Kidney epithelial cell (primary cell): ENCODE data around the gene GTPBP1. TPM values are rescaled to one million over a fixed set of nuclear protein-coding genes. Genes with fewer than 3 reads are reported as not detected.

Source experiments
- DNase-seq: peaks from one replicate; pipeline ENCODE4 v3.0.0-alpha.2; 2010; ENCODE audit warnings: low read depth
- H3K27me3 ChIP-seq: 2 replicates; pipeline ENCODE4 v1.6.0; 2011; ENCODE audit warnings: low read length; ENCODE audit not compliant: control insufficient read depth, insufficient read depth
- H3K36me3 ChIP-seq: 2 replicates; pipeline ENCODE4 v1.5.1; 2011; ENCODE audit warnings: low read length; ENCODE audit not compliant: control insufficient read depth, insufficient read depth
- H3K4me3 ChIP-seq: 2 replicates; pipeline ENCODE4 v1.5.1; 2011; ENCODE audit warnings: low read depth, mild to moderate bottlenecking, control low read depth, low read length
- total RNA-seq: library from RNA; depleted of rRNA; stranded (reverse); fragments of >200 nt; gene quantifications from 2 replicates; pipeline ENCODE4 v1.2.3, GENCODE V29; 2015
- TF ChIP-seq, protein P1 (sequence below): IDR thresholded peaks from 2 replicates; pipeline ENCODE4 v1.5.1; 2011; ENCODE audit warnings: mild to moderate bottlenecking, moderate library complexity, low read length, control low read depth, inconsistent platforms; ENCODE audit not compliant: insufficient read depth, poor library complexity, severe bottlenecking

GTPBP1 gene
- total RNA-seq, 1 donor from 2014 or later = 33.0 TPM

DNA sequence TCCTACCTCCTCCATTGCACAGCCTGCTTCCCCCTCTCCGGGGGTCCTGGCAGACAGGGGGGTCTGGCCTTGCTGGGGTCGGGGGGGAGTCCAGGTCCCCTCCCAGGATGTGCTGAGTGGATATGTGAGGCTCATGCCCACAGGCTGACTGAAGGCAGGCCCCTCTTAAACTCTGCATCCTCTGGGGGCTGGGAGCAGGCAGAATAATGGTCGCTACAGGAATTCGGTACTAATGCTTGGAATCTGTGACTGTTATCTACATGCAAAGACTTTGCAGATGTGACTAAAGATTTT is 51.7 kb downstream of the GTPBP1 start:
- no peak for DNase-seq
- Histone ChIP-seq H3K27me3 (no peaks in the 10 kb centered on the region), H3K4me3 (no peak overlapping the region), H3K36me3 (no peaks in the 10 kb centered on the region)
- TF ChIP-seq, protein P1, sequence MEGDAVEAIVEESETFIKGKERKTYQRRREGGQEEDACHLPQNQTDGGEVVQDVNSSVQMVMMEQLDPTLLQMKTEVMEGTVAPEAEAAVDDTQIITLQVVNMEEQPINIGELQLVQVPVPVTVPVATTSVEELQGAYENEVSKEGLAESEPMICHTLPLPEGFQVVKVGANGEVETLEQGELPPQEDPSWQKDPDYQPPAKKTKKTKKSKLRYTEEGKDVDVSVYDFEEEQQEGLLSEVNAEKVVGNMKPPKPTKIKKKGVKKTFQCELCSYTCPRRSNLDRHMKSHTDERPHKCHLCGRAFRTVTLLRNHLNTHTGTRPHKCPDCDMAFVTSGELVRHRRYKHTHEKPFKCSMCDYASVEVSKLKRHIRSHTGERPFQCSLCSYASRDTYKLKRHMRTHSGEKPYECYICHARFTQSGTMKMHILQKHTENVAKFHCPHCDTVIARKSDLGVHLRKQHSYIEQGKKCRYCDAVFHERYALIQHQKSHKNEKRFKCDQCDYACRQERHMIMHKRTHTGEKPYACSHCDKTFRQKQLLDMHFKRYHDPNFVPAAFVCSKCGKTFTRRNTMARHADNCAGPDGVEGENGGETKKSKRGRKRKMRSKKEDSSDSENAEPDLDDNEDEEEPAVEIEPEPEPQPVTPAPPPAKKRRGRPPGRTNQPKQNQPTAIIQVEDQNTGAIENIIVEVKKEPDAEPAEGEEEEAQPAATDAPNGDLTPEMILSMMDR = no peak

DNA sequence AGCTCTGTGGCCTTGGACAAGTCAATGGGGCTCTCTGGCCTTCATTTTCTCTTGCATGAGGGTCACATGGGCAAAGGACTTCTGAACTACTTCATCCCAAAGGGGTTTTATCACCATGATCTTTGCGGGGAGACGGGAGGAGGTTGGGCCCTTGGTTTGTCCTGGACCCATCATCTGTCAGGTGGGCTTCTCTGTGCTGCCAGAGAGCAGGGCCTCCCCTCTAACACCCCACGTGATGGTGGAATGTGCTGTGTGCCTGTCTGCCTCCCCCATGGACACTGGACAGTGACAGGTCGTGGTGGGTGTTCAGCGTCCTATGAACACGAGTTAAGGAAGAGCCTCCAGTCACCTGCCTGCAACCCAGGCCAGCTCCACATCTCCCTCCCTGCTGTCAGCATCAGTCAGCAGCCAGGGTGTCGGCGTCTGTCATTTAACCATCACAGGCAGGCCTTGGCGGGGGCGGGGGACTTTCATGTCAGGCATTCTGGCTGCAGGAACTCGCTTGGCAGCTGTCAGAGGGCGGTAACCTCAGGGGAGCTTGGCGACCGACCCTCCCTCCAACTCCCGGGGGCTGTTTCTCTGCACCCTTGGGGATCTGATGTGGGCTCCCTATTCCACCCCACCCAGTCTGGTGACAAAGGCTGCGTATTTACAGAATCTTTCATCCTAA is 52.7 kb downstream of the GTPBP1 start:
- DNase-seq = no peak
- TF ChIP-seq, protein P1 = no peak
- H3K4me3 ChIP-seq = no peak overlapping the region
- no peaks in the 10 kb centered on the region for H3K27me3 ChIP-seq
- H3K36me3 ChIP-seq = no peaks in the 10 kb centered on the region

DNA sequence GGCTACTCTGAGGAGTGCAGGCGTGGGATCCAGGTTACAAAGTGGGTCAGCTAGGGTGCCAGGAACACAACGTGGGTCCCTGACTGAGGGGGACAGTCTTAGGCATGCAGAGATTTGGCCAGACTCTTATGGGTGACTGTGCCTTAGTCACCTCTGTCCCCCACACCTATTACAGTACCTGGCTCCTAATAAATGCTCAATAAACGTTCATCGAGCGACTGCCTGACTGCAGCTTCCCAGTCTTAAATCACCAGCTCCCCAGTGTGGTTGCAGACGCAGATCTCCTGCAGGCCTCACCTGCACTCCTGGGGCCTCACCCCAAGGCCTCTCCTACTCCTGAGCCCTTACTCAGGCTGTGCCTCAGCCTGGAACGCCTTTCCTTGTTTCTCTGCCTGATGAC is 53.3 kb downstream of the GTPBP1 start:
- no peak overlapping the region for H3K4me3 ChIP-seq
- H3K36me3 ChIP-seq = no peaks in the 10 kb centered on the region
- TF ChIP-seq, protein P1 = no peak
- no peak for DNase-seq
- no peaks in the 10 kb centered on the region for H3K27me3 ChIP-seq

DNA sequence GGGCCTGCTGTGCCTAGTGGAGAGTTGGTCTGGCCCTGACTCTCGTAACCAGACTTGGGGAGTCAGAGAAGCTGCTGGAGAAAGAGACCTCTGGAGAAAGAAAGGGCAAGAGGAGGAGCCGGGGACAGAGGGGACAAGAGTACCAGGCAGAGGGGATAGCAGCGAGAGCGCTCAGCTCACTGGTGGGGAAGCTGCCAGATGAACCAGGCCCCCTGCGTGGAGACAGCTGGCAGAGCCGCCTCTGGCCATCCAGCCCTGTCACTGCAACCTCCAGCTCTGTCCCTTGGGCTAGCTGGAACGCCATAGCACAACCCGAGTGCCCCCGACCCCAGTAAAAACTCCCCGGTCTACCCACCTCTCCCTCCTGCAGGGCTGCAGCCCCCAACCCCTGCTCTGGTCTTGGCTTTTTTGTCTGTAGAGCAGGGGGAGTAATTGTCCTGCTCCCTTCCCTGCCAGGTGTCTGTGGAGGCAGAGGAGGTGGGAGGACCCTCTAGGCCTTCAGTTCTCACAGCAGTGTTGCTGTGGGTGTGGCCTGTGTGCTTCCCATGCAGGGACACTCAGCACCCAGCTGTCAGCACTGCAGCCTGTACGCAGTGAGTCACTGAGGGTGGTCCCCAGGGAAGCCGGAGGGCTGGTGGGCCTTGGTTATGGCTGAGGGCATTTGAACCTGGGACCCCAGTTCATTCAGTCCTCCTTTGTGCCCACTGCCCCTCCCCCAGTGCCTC is 54.9 kb downstream of the GTPBP1 start:
- Histone ChIP-seq H3K4me3 (no peak overlapping the region), H3K27me3 (peaks cover under 1% of the 10 kb centered on the region), H3K36me3 (no peaks in the 10 kb centered on the region)
- TF ChIP-seq, protein P1 = no peak
- no peak for DNase-seq

DNA sequence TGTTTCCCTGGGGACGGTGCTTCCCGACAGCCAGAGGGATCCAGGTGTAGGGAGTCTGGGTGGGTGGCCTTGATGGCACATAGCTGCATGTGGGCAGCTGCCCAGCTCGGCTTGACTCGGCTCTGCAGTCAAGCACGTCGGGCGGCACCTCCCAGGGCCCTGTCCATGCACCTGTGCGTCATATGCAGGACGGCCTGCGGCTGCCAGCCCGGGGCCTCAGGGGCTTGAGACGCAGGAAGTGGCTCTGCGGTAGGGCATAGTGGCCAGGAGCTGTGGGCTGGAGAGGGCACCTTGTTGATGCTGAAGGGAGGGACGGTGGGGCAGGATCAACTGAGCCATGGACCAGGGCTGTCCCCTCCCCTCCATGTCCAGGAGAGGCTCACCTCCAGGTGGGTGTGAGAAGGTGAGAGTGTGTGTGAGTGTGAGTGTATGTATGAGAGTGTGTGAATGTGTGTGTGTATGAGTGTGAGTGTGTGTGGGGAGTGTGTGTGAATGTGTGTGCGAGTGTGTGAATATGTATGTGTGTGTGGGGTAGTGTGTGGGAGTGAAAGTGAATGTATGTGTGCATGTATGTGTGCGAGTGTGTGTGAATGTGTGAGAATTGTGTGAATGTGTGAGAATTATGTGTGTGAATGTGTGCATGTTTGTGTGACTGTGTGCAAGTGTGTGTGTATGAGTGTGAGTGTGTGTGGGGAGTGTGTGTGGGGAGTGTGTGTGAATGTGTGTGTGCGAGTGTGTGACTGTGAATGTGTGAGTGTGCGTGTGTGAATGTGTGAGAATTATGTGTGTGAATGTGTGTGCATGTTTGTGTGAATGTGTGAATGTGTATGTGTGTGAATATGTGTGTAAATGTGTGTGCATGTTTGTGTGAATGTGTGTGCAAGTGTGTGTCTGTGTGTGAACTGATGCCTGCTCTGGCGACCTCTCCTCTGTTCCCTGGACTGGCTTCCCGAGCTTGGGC is 55.7 kb downstream of the GTPBP1 start:
- Histone ChIP-seq H3K36me3 (no peaks in the 10 kb centered on the region), H3K27me3 (peaks cover 3% of the 10 kb centered on the region), H3K4me3 (no peak overlapping the region)
- TF ChIP-seq, protein P1 = no peak
- no peak for DNase-seq
